ENCODE data around the gene CHPF2. TPM values are rescaled to one million over a fixed set of nuclear protein-coding genes. Genes with fewer than 3 reads are reported as not detected.

CHPF2 gene
- total RNA-seq, 1 experiment from 2014 or later, result 48.1 TPM

GRCh38 chr7:151192002-151192539 is 40.2 kb upstream of the CHPF2 start:
- no TSS peak for BruUV-seq (replicated peaks)
- no peak for DNase-seq
- peaks cover 7% of the 10 kb centered on the region for H3K36me3 Mint-ChIP-seq (ENCODE audit: insufficient read depth, unreplicated experiment)
- no peak for TF ChIP-seq CTCF (IDR thresholded peaks at IDR 0.05; ENCODE audit: unreplicated experiment)
- H3K9me3 Mint-ChIP-seq (ENCODE audit: low read depth, unreplicated experiment), result no peaks in the 10 kb centered on the region
- H3K27ac Mint-ChIP-seq (ENCODE audit: unreplicated experiment), result no peak overlapping the region
- H3K4me3 Mint-ChIP-seq (ENCODE audit: low read depth, unreplicated experiment), result no peak overlapping the region
- intact Hi-C loops (cut with micrococcal nuclease; ENCODE audit: unreplicated experiment), result no loop called here
- CTCF ChIA-PET, result no interaction called here
- H3K27me3 Mint-ChIP-seq (ENCODE audit: unreplicated experiment), result peaks cover 46% of the 10 kb centered on the region
- H3K4me1 Mint-ChIP-seq (ENCODE audit: low read depth, unreplicated experiment), result no peaks in the 10 kb centered on the region

- DNase-seq, result no peak
- CTCF ChIA-PET, result no interaction called here
- Mint-ChIP-seq H3K9me3 (ENCODE audit: low read depth, unreplicated experiment) (no peaks in the 10 kb centered on the region), H3K4me1 (ENCODE audit: low read depth, unreplicated experiment) (no peaks in the 10 kb centered on the region), H3K36me3 (ENCODE audit: insufficient read depth, unreplicated experiment) (peaks cover 7% of the 10 kb centered on the region), H3K4me3 (ENCODE audit: low read depth, unreplicated experiment) (no peak overlapping the region), H3K27me3 (ENCODE audit: unreplicated experiment) (peaks cover 33% of the 10 kb centered on the region), H3K27ac (ENCODE audit: unreplicated experiment) (no peak overlapping the region)
- intact Hi-C loops (cut with micrococcal nuclease; ENCODE audit: unreplicated experiment), result no loop called here
- no TSS peak for BruUV-seq (replicated peaks)
- TF ChIP-seq CTCF (IDR thresholded peaks at IDR 0.05; ENCODE audit: unreplicated experiment), result no peak
Observed at GRCh38 chr7:151193203-151193978, 38.9 kb upstream of the CHPF2 start.

GRCh38 chr7:151194188-151194587 is 38.1 kb upstream of the CHPF2 start:
- H3K9me3 Mint-ChIP-seq (ENCODE audit: low read depth, unreplicated experiment), result no peaks in the 10 kb centered on the region
- CTCF ChIA-PET, result no interaction called here
- TF ChIP-seq CTCF (IDR thresholded peaks at IDR 0.05; ENCODE audit: unreplicated experiment), result no peak
- no peak overlapping the region for H3K27ac Mint-ChIP-seq (ENCODE audit: unreplicated experiment)
- DNase-seq, result no peak
- H3K4me1 Mint-ChIP-seq (ENCODE audit: low read depth, unreplicated experiment), result no peaks in the 10 kb centered on the region
- no peak overlapping the region for H3K4me3 Mint-ChIP-seq (ENCODE audit: low read depth, unreplicated experiment)
- intact Hi-C loops (cut with micrococcal nuclease; ENCODE audit: unreplicated experiment), result no loop called here
- no TSS peak for BruUV-seq (replicated peaks)
- peaks cover 25% of the 10 kb centered on the region for H3K27me3 Mint-ChIP-seq (ENCODE audit: unreplicated experiment)
- peaks cover 7% of the 10 kb centered on the region for H3K36me3 Mint-ChIP-seq (ENCODE audit: insufficient read depth, unreplicated experiment)

- Mint-ChIP-seq H3K4me1 (ENCODE audit: low read depth, unreplicated experiment) (no peaks in the 10 kb centered on the region), H3K27ac (ENCODE audit: unreplicated experiment) (no peak overlapping the region), H3K36me3 (ENCODE audit: insufficient read depth, unreplicated experiment) (peaks cover 7% of the 10 kb centered on the region), H3K27me3 (ENCODE audit: unreplicated experiment) (peaks cover 8% of the 10 kb centered on the region), H3K4me3 (ENCODE audit: low read depth, unreplicated experiment) (no peak overlapping the region), H3K9me3 (ENCODE audit: low read depth, unreplicated experiment) (no peaks in the 10 kb centered on the region)
- no peak for DNase-seq
- BruUV-seq (replicated peaks), result no TSS peak
- no peak for TF ChIP-seq CTCF (IDR thresholded peaks at IDR 0.05; ENCODE audit: unreplicated experiment)
- intact Hi-C loops (cut with micrococcal nuclease; ENCODE audit: unreplicated experiment), result no loop called here
- CTCF ChIA-PET, result interaction anchor here (0.5 kb wide), 1 partner anchor 33 kb away, joined by 3 read pairs; no protein-coding TSS in a partner anchor
Observed at GRCh38 chr7:151195616-151196450, 36.5 kb upstream of the CHPF2 start.
